Activated CD4-positive, alpha-beta T cell treated with anti-CD3 and anti-CD28 coated beads, Interleukin-2, amount 10 ng/mL, durations not matched to agents 24 days and 14 days (primary cell): Measurements from ENCODE around the gene STRIP1. TPM values are rescaled to one million over a fixed set of nuclear protein-coding genes. Genes with fewer than 3 reads are reported as not detected.
A peak's percentile ranks its signal among the peaks of the same experiment; 100 is the strongest.
"Not testable (repeated sequence)": the region's sequence is repeated elsewhere in the genome, so short reads cannot be mapped to it uniquely, and the experiment has no call there.

Experiments
- DNase-seq: peaks from one replicate; pipeline ENCODE4 v3.0.0; 2022
- H3K27ac Mint-ChIP-seq: one replicate; pipeline ENCODE4 v1.8.0; 2022; ENCODE audit warnings: mild to moderate bottlenecking, mixed read lengths
- H3K27me3 Mint-ChIP-seq: one replicate; pipeline ENCODE4 v1.8.0; 2022; ENCODE audit warnings: mixed read lengths
- H3K36me3 Mint-ChIP-seq: one replicate; pipeline ENCODE4 v1.8.0; 2022; ENCODE audit warnings: low read depth, mild to moderate bottlenecking, mixed read lengths
- H3K4me1 Mint-ChIP-seq: one replicate; pipeline ENCODE4 v1.8.0; 2021; ENCODE audit warnings: mixed read lengths
- H3K4me3 Mint-ChIP-seq: one replicate; pipeline ENCODE4 v1.8.0; 2022; ENCODE audit warnings: mild to moderate bottlenecking, moderate library complexity, mixed read lengths
- H3K9me3 Mint-ChIP-seq: one replicate; pipeline ENCODE4 v1.8.0; 2021; ENCODE audit warnings: mixed read lengths
- intact Hi-C: fragments of 100-400 bp; cut with micrococcal nuclease; formaldehyde crosslinking; loops from one replicate; pipeline ENCODE4 v1.15.1; 2023
- total RNA-seq: library from RNA; stranded (reverse); gene quantifications from 2 replicates; pipeline ENCODE4 v1.2.3, GENCODE V29; 2022

The STRIP1 gene
- total RNA-seq, 1 donor from 2014 or later, result 41.0 TPM

DNA sequence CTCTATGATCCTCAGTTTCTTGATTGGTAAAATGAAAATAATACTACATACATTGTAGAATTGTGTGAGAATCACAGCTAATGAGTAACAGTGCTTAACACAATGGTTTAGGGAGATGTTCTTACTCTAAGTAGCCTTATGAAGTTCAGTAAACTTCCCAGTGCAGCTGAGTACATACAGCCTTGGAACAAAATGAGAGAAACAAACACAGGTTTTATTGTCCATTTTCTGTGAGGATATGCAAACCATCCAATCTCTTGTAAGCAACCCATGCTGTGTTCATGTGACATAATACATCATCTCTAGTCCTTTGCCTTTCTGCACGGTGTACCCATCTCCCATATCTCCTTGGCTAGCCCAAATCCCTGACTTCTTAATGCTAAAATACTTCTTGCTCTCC lies 14.7 kb upstream of the STRIP1 start:
- Mint-ChIP-seq H3K27me3 (no peaks in the 10 kb centered on the region), H3K36me3 (peaks cover 74% of the 10 kb centered on the region), H3K9me3 (no peaks in the 10 kb centered on the region), H3K4me1 (no peaks in the 10 kb centered on the region), H3K4me3 (no peak overlapping the region), H3K27ac (no peak overlapping the region)
- intact Hi-C loops, result no loop called here
- DNase-seq, result no peak

GRCh38 chr1:110021285-110021684 lies 13.1 kb upstream of the STRIP1 start:
- H3K4me3 Mint-ChIP-seq, result no peak overlapping the region
- H3K27me3 Mint-ChIP-seq, result no peaks in the 10 kb centered on the region
- intact Hi-C loops, result no loop called here
- no peak for DNase-seq
- H3K4me1 Mint-ChIP-seq, result no peaks in the 10 kb centered on the region
- H3K36me3 Mint-ChIP-seq, result peaks cover 66% of the 10 kb centered on the region
- no peak overlapping the region for H3K27ac Mint-ChIP-seq
- H3K9me3 Mint-ChIP-seq, result no peaks in the 10 kb centered on the region

- DNase-seq, result no peak
- no peak overlapping the region for H3K27ac Mint-ChIP-seq
- H3K4me3 Mint-ChIP-seq, result no peak overlapping the region
- H3K9me3 Mint-ChIP-seq, result no peaks in the 10 kb centered on the region
- H3K36me3 Mint-ChIP-seq, result peaks cover 36% of the 10 kb centered on the region
- H3K4me1 Mint-ChIP-seq, result peaks cover 2% of the 10 kb centered on the region
- no peaks in the 10 kb centered on the region for H3K27me3 Mint-ChIP-seq
- intact Hi-C loops, result no loop called here
These were observed 9.8 kb upstream of the STRIP1 start for GRCh38 chr1:110024613-110025012.

- not testable (repeated sequence) for DNase-seq, H3K36me3 Mint-ChIP-seq, H3K9me3 Mint-ChIP-seq, H3K27me3 Mint-ChIP-seq
- Mint-ChIP-seq H3K4me3 (peak overlapping the region; percentile 75), H3K27ac (peak overlapping the region; percentile 88), H3K4me1 (peaks cover 38% of the 10 kb centered on the region)
- intact Hi-C loops, result loop anchor here (2.0 to 5.0 kb wide), 2 partner anchors 76 to 642 kb away; partner anchors contain the start of gene KCNA3
These were observed 3.7 kb upstream of the STRIP1 start for GRCh38 chr1:110030687-110031086.

DNA sequence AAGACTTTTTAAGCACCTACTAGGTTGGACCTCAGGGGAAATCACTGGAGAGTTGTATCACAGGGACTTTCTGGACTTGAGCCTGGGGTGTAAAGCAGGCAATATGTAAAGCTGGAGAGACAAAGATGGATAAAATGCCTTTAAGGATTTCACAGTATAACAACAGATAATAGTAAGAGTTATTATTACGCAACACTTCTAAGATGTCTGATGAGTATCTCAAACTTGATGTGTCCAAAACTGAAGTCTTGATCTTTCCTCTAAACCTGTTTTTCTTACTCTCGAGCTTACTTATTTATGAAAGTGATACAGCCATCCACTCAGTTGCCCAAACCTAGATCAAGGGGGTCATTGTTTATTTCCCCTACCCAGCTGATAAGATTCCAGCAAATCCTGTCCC lies 2.1 kb upstream of the STRIP1 start:
- intact Hi-C loops, result loop anchor here (5.0 kb wide), 1 partner anchor 640 kb away; the partner anchor contains the start of gene KCNA3
- Mint-ChIP-seq H3K27me3 (no peaks in the 10 kb centered on the region), H3K9me3 (no peaks in the 10 kb centered on the region), H3K4me3 (peak overlapping the region; percentile 1), H3K27ac (peak overlapping the region; percentile 62), H3K36me3 (peaks cover 7% of the 10 kb centered on the region), H3K4me1 (peaks cover 46% of the 10 kb centered on the region)
- no peak for DNase-seq

GRCh38 chr1:110033421-110033820 lies 1.0 kb upstream of the STRIP1 start:
- no peaks in the 10 kb centered on the region for H3K27me3 Mint-ChIP-seq
- peak overlapping the region; percentile 86 for H3K27ac Mint-ChIP-seq
- no peaks in the 10 kb centered on the region for H3K9me3 Mint-ChIP-seq
- H3K4me3 Mint-ChIP-seq, result peak overlapping the region; percentile 97
- peaks cover 14% of the 10 kb centered on the region for H3K36me3 Mint-ChIP-seq
- no peak for DNase-seq
- peaks cover 46% of the 10 kb centered on the region for H3K4me1 Mint-ChIP-seq
- intact Hi-C loops, result loop anchor here (5.0 kb wide), 1 partner anchor 639 kb away; the partner anchor contains the start of gene KCNA3

DNA sequence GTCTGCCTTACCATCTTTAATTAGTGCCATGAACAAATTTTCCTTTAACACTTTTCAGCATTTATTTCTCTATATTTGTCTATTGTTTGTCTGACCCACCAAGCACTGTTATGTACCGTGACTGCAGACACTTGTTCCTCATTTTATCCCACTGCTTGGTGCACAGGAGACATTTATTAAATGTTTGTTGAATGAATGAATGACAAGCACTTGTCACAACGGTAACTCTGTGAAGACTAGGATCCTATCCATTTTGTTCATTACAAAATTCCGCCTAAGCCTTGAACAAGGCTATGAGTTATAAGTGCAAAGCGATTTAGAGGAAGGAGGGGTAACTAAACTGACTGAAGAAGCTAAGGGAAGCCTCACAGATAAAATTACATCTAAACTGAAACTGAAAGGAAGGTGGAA lies 379 bp upstream of the STRIP1 start:
- no peak for DNase-seq

DNA sequence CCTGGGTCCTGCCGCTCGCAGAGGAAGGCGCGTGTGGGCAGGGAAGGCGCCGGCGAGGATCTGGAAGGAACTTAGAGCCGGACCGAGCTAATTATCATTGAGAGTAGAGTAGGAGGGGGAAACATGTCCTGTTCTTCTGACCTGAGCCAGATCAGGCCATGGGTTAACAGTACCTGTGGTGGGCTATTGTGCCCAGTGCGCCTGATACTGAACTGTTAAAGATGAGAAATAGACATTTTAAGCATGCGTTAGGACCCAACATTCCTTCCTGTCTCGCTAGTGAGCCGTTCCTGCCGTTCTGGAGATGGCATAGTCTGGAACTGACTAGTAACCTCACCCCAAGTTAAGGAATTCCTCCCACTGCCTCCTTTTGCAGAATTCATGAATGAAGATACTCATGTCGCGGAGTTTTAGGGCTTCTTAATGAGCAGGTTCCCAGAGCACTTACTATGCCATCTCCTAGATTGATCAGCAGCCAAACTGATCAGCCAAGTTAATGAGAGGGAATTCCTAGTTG lies 870 bp downstream of the STRIP1 start:
- no peaks in the 10 kb centered on the region for H3K9me3 Mint-ChIP-seq
- peaks cover 26% of the 10 kb centered on the region for H3K36me3 Mint-ChIP-seq
- H3K4me3 Mint-ChIP-seq, result peak overlapping the region; percentile 97
- peaks cover 46% of the 10 kb centered on the region for H3K4me1 Mint-ChIP-seq
- intact Hi-C loops, result loop anchor here (1.0 to 2.0 kb wide), 3 partner anchors 30 to 487 kb away; partner anchors contain the start of genes CSF1 and GNAI3
- no peaks in the 10 kb centered on the region for H3K27me3 Mint-ChIP-seq
- H3K27ac Mint-ChIP-seq, result peak overlapping the region; percentile 76
- DNase-seq, result no peak

More for the DNA sequence above, 379 bp upstream of the STRIP1 start:
- intact Hi-C loops, result loop anchor here (1.0 to 5.0 kb wide), 7 partner anchors 29 to 638 kb away; partner anchors contain the start of genes ATXN7L2, CSF1, KCNA3 and KCNC4
- H3K27me3 Mint-ChIP-seq, result no peaks in the 10 kb centered on the region
- peaks cover 46% of the 10 kb centered on the region for H3K4me1 Mint-ChIP-seq
- peak overlapping the region; percentile 86 for H3K27ac Mint-ChIP-seq
- H3K9me3 Mint-ChIP-seq, result no peaks in the 10 kb centered on the region
- peak overlapping the region; percentile 97 for H3K4me3 Mint-ChIP-seq
- peaks cover 20% of the 10 kb centered on the region for H3K36me3 Mint-ChIP-seq

- Mint-ChIP-seq H3K36me3 (peaks cover 40% of the 10 kb centered on the region), H3K27ac (no peak overlapping the region), H3K27me3 (no peaks in the 10 kb centered on the region), H3K4me3 (no peak overlapping the region), H3K4me1 (peaks cover 32% of the 10 kb centered on the region), H3K9me3 (no peaks in the 10 kb centered on the region)
- DNase-seq, result no peak
- intact Hi-C loops, result no loop called here
These were observed 3.8 kb downstream of the STRIP1 start for GRCh38 chr1:110038271-110038670.

GRCh38 chr1:110039641-110040040 lies 5.2 kb downstream of the STRIP1 start:
- H3K36me3 Mint-ChIP-seq, result peaks cover 50% of the 10 kb centered on the region
- no peak overlapping the region for H3K4me3 Mint-ChIP-seq
- DNase-seq, result no peak
- peaks cover 21% of the 10 kb centered on the region for H3K4me1 Mint-ChIP-seq
- H3K27ac Mint-ChIP-seq, result no peak overlapping the region
- intact Hi-C loops, result no loop called here
- H3K27me3 Mint-ChIP-seq, result no peaks in the 10 kb centered on the region
- no peaks in the 10 kb centered on the region for H3K9me3 Mint-ChIP-seq

- no peak for DNase-seq
- peak overlapping the region; percentile 16 for H3K27ac Mint-ChIP-seq
These were observed 6.1 kb downstream of the STRIP1 start for GRCh38 chr1:110040548-110040947.

GRCh38 chr1:110043016-110043415 lies 8.6 kb downstream of the STRIP1 start:
- Mint-ChIP-seq H3K27ac (no peak overlapping the region), H3K27me3 (no peaks in the 10 kb centered on the region), H3K9me3 (no peaks in the 10 kb centered on the region), H3K4me3 (no peak overlapping the region), H3K4me1 (peaks cover 8% of the 10 kb centered on the region), H3K36me3 (peaks cover 63% of the 10 kb centered on the region)
- intact Hi-C loops, result no loop called here
- no peak for DNase-seq

More at GRCh38 chr1:110040548-110040947, 6.1 kb downstream of the STRIP1 start:
- H3K27me3 Mint-ChIP-seq, result no peaks in the 10 kb centered on the region
- no peaks in the 10 kb centered on the region for H3K9me3 Mint-ChIP-seq
- H3K4me1 Mint-ChIP-seq, result peaks cover 17% of the 10 kb centered on the region
- H3K4me3 Mint-ChIP-seq, result no peak overlapping the region
- H3K36me3 Mint-ChIP-seq, result peaks cover 52% of the 10 kb centered on the region
- intact Hi-C loops, result no loop called here

GRCh38 chr1:110047463-110047862 lies 13.0 kb downstream of the STRIP1 start:
- intact Hi-C loops, result no loop called here
- H3K4me3 Mint-ChIP-seq, result no peak overlapping the region
- DNase-seq, result no peak
- H3K36me3 Mint-ChIP-seq, result peaks cover 67% of the 10 kb centered on the region
- no peaks in the 10 kb centered on the region for H3K9me3 Mint-ChIP-seq
- no peaks in the 10 kb centered on the region for H3K27me3 Mint-ChIP-seq
- no peaks in the 10 kb centered on the region for H3K4me1 Mint-ChIP-seq
- H3K27ac Mint-ChIP-seq, result no peak overlapping the region

DNA sequence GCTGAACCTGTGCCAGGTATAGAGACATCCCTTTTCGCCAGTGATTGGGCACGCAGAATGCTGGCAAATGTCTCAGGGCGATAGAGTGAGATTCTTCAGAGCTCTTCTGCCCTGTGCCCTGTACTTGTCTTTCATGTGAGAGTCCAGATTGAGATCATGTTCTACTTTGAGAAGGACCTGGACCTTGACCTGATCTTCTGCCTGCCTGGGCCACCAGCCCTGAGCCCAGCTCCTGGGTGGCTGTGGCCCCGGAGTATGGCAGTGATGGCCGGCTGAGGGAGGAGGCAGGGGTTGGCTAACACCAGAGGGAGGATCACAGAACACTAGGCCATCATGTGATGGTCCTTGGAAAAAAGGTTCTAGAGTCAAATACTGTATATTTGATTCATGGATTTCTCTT lies 13.8 kb downstream of the STRIP1 start:
- peaks cover 67% of the 10 kb centered on the region for H3K36me3 Mint-ChIP-seq
- no peaks in the 10 kb centered on the region for H3K4me1 Mint-ChIP-seq
- intact Hi-C loops, result no loop called here
- DNase-seq, result no peak
- H3K27ac Mint-ChIP-seq, result no peak overlapping the region
- no peak overlapping the region for H3K4me3 Mint-ChIP-seq
- H3K27me3 Mint-ChIP-seq, result no peaks in the 10 kb centered on the region
- no peaks in the 10 kb centered on the region for H3K9me3 Mint-ChIP-seq
